ENCODE results near the gene SART3.
A peak's percentile ranks its signal among the peaks of the same experiment; 100 is the strongest.
"Not testable (repeated sequence)": the region's sequence is repeated elsewhere in the genome, so short reads cannot be mapped to it uniquely, and the experiment has no call there.

Gene SART3

GRCh38 chr12:108578813-108579212 is 17.8 kb upstream of the SART3 start:
- no peak for DNase-seq

DNA sequence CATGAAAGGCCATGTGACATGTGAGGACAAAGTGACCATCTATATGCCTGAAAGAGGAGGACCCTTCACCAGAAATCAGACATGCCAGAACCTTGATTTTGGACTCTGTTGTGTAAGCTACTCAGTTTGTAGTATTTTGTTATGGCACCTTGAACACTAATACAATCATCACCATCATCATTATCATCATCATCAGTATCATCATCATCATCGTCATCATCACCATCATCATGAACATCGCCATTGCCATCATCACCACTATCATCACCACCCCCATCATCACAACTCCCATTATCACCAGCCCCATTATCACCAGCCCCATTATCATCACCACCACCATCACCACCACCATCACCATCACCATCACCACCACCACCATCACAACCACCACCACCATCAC is 17.3 kb upstream of the SART3 start:
- DNase-seq, result no peak

GRCh38 chr12:108577458-108577857 is 16.5 kb upstream of the SART3 start:
- DNase-seq, result no peak

GRCh38 chr12:108576660-108577234 is 15.8 kb upstream of the SART3 start:
- DNase-seq, result no peak

DNA sequence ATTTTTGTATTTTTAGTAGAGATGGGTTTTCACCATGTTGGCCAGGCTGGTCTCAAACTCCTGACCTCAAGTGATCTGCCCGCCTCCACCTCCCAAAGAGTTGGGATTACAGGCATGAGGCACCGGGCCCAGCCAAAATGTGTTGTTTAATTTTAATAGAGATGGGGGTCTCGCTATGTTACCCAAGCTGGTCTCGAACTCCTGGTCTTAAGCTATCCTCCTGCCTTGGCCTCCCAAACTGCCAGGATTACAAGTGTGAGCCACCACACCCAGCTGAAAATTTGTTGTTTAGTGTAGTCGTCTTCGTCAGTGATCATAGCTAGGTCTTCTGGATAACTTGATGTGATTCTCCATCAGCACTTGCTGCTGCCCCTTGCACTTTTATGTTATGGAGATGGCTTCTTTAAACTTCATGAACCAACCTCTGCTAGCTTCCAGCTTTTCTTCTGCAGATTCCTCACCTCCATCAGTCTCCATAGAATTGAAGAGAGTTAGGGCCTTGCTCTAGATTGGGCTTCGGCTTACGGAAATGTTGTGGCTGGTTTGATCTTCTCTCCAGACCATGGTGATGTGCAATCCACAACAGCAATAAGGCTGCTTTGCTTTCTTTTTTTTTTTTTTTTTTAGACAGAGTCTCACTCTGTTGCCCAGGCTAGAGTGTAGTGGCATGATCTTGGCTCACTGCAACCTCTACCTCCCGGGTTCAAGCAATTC is 14.4 kb upstream of the SART3 start:
- DNase-seq, result no peak

GRCh38 chr12:108574276-108574675 is 13.3 kb upstream of the SART3 start:
- DNase-seq, result not testable (repeated sequence)

- no peak for DNase-seq
These were observed 12.3 kb upstream of the SART3 start for GRCh38 chr12:108573317-108573716.

GRCh38 chr12:108572166-108572790 is 11.3 kb upstream of the SART3 start:
- no peak for DNase-seq

- DNase-seq, result no peak
These were observed 10.7 kb upstream of the SART3 start for GRCh38 chr12:108571609-108572165.

GRCh38 chr12:108570743-108571608 is 10.0 kb upstream of the SART3 start:
- DNase-seq, result peak; percentile 16

GRCh38 chr12:108568338-108569154 is 7.6 kb upstream of the SART3 start:
- no peak for DNase-seq

- DNase-seq, result no peak
These were observed 6.7 kb upstream of the SART3 start for GRCh38 chr12:108567406-108568337.

GRCh38 chr12:108566452-108566851 is 5.5 kb upstream of the SART3 start:
- no peak for DNase-seq

DNA sequence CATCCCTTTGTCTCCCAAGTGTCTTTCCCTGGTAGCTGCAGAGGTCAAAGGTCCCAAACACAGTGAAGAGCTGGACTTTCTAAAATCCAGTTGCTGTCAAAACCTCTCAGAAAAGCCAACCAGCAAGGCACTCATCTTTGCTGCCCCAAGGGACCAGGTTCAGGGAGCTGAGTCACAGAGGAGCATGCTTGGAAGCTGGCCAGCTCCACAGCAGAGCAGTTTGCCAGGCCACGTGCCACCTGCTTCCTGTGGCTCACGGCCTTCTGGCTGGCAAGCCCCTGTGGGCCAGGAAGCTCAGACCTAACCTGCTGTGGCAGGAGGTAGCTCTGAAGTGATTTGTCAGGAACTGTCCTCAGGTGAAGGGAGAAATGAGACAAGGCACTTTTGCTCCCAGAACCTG is 5.0 kb upstream of the SART3 start:
- DNase-seq, result peak; percentile 13

GRCh38 chr12:108565146-108565545 is 4.2 kb upstream of the SART3 start:
- no peak for DNase-seq

DNA sequence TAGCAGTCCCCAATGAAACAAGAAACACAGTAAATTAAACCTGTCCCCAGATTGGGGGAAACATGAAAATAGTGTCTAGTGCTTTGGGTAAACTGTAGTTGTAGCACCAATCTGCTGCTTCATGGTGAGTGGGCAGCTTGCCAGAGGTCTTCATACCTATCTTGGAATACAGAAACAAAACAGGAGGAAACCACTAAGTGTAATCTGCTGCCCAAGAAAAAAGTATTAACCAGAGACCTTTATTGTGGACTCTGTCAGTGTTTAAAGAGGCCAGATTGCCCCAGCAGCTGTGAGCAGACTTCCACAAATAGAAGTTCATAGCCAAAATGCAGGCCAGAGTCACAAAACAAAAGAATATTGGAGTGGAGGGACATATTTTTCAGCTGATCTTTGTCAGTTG is 3.8 kb upstream of the SART3 start:
- DNase-seq, result no peak

GRCh38 chr12:108563804-108564151 is 2.8 kb upstream of the SART3 start:
- DNase-seq, result no peak

DNA sequence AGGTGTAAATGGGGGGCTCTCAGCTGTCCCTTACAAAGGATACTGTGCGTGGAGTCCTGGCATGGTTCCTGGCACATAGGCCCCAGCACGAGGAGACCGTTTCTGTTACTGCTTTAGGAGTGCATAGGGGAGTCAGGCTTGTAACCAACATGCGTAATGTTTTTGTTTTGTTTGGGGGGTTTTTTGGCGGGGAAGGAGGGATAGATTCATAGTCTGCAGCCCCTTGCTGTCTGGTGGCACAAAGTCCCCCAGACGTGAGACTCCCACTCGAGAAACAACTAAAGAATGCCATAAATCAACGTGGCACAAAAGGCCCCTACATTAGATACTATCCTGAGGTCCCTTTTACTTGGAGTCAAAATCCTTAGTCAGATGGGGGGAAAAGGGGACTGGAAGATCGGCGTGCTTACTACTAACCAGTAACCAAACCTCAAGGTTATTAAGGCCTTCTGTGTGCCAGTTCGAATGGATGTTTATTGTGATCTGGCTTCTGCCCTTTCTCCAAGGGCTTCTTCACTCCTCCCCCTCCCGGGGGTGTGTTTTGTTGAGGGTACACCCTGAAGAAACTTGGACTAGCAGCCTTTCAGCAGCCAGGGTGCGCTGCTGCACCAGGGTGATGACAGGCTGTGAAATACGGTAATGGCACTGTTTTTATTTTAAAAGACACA is 2.3 kb upstream of the SART3 start:
- peak; percentile 63 for DNase-seq

- DNase-seq, result peak; percentile 91
These were observed 1.6 kb upstream of the SART3 start, which contains the start of gene ISCU for GRCh38 chr12:108562348-108563135. ISCU (plus strand) TSS chr12:108562596; CDS start chr12:108562623, 27 bp downstream.

All from KG1 (cell line).